SK-N-DZ (cell line): ENCODE measurements around the gene PTK7.

Source experiments
- DNase-seq: peaks from one replicate; pipeline ENCODE4 v3.0.0-alpha.2; 2015; ENCODE audit warnings: low spot score

PTK7 gene

DNA sequence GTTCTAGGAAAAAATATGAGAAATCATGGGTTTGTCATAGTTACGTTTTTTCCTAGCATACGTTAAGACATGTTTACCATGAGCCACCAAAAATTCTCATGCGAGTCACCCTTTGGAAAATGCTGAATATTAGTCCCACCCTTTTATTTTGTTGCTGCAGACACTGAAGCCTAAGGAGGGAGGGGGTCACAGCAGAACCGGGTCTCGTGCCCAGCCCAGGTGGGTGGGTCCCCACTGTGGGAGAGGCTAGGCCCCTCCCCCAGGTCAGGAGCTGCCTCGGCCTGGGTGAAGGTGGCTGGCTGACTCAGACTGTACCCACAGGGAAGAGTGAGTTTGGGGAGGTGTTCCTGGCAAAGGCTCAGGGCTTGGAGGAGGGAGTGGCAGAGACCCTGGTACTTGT is 68.8 kb downstream of the PTK7 start:
- no peak for DNase-seq

DNA sequence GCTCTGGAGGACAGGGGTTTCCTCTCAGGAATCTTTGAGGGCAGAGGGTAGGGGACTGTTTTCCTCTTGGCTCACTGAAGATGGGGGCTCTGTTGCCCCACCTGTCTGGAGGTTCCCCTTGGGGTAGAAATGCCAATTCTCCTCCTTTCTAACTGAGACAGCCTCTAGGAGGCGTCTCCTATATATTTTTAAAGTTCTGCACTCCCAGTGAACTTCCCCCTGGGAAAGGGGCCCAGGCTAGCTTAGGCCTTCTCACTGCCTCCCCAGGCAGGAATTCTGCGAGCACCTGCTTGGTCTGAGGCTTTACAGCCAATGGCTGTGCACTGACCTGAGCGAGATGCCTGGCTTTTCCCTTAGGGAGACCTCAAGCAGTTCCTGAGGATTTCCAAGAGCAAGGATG is 70.1 kb downstream of the PTK7 start:
- no peak for DNase-seq

DNA sequence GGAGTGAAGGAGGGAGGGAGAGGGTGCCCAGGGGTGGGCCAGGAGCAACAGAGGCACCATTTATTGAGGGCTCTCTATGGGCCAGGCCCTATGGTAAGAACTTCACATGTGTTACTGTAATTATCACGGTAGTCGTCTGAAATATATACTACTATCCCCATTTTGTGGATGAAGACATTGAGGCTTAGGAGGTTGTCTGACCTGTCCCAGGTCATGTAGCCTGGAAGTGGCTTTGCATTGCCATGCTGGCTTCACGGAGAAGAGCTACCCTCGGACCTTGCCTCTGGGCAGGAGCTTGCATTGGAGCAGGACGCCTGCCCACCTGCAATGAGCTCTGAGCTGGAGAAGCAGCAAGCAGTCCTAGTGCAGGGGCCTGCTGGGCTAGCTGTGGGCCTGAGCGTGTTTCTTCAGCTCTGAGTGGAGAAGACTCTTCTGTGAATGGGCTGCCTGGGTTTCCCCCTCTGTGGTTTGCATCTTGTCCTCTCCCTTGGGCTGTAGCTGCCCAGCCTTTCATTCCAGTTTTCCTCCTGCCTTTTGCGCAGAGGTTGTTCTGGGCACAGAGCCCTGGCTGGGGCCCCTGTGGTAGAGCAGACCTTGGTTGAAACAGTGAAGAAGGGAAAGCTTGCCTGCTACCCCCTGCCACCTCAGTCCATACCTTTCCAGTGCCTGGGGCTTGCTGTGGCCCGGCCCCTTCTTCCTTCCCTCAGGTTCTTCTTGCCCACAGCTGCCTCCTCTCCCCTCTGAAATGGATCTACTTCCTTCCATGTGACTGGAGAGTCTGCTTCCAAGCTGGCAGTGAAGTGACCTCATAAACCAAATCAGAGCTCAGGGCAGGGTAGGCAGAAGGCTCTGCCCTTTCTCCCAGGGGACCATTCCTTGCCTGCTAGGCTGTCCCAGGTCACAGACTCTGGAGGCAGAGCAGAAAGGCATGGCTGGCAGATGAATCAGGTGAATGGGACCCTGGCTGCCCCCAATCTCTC is 70.9 kb downstream of the PTK7 start:
- DNase-seq = no peak

DNA sequence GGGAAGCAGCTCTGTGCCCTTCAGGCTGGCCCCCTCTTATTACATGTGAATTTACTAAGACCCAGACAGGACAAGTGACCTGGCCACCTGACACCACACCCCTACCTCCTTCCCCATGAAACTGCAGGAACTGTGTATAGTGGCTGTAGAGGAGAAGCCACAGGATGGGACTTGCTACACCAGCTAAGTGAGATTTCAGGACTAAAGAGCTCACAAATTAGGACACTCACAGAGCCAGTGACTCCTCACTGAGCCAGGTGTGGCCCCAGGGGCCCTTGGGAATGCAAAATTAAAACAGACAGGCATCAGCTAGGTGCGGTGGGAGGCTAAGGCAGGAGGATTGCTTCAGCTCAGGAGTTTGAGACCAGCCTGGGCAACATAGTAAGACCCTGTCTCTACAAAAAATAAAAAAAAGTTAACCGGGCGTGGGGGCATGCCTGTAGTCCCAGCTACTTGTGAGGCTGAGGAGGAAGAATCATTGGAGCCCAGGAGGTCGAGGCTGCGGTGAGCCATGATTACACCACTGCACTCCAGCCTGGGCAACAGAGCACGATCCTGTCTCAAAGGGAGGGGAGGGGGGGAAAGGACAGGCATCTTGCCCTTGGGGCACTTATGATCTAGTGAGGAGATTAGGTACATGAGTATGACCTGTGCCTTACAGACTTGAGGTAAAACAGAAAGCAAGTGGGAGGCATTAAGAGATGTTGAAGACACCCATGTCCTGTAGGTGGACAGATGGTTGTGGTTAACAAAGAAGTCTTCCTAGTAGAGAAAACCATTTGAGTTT is 71.8 kb downstream of the PTK7 start:
- DNase-seq = no peak

DNA sequence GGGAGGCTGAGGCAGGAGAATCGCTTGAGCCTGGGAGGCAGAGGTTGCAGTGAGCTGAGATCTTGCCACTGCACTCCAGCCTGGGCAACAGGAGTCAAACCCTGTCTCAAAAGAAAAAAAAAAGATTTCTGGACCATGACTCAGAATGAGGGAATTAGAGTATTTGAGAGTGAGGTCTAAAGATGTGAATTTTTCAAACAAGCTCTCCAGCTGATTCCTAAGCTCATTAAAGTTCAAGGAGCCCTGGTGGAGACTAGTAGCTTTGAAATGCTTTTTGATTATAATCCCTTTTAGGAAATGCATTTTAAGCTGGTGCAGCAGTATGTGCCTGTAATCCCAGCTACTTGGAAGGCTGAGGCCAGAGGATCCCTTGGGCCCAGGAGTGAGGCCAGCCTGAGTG is 73.2 kb downstream of the PTK7 start:
- no peak for DNase-seq

DNA sequence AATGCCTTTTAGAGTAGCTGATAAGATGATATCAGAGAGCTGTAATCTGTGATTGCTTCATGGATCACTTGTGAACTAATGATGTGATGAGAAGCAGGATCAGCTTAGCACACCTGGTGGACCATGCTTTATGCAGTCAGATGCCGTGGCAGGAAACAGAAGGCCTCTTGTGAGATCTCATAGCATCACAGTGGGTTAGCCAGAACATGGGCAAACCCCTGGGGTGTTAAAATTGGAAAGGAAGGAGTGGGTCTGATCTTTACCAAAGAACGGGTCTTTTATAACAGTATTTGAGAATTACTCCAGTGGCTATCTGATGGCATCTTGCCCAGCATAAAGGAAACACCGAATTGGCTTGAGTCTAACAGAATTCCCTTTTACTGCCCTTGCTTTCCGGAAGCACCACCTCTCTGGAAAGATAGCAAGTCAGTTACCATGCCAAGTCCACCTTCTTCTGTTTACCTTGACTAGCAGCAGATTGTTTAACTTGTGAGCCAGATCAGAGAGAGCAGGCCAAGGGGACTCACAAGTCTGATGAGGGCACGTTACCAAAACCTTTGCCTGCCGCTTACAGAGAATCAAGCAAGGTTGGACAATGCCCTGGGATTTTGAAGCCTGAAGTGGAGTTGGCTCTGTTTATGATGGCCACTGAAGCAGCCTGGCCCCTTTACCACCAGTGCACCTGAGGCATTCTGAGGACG is 74.1 kb downstream of the PTK7 start:
- DNase-seq = no peak

DNA sequence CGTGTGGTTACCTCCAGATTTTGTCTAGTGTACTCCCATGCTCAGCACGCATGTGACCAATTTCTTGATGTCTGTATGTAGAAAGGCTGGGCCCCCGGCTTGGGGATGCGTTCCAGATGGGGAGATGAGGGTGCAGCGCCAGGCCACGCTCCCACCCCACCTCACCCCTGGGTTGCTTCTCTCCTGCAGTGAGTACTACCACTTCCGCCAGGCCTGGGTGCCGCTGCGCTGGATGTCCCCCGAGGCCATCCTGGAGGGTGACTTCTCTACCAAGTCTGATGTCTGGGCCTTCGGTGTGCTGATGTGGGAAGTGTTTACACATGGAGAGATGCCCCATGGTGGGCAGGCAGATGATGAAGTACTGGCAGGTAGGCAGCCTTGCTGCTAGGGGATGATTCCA is 83.5 kb downstream of the PTK7 start:
- DNase-seq = no peak

DNA sequence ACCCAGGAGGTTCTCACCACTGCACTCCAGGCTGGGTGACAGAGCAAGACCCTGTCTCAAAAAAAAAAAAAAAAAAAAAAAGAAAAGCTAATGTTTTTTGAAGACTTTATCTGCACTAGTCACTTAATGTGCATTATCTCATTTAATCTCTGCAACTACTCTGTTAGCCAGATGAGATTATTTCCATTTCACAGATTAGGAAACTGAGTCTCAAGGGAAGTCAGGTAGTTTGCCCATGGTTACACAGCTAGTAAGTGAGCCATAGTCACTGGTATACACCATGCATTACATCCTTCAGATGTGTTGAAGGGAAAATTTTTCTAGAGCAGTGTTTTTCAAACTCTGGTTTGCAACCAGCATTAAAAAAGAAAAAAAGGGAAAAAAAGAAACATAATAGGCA is 87.8 kb downstream of the PTK7 start:
- DNase-seq = no peak

DNA sequence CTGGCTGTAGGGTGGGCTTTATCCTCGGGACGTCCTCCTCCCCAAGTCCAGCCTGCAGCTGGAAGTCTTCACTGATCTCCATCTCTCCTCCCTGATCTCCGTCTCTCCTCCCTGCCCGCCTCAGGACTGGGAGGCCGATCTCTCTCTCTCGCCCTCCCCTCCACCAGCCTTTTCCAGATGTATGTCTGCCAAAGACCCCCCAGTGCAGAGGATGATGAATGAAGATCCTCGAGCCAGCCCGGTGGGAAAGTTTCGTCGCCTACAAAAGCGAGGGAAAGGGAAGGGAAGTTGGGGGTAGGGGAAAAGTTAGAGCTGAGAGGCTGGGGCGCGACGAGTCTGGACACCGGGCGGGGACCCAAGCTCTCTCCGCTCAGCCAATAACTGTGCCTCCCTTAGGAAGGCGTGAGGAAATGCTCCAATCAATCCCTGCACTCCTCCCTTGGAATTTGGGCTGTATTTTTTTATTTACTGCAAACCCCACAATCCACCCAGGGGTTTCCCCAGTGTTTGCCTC is 94.4 kb downstream of the PTK7 start:
- DNase-seq = no peak

DNA sequence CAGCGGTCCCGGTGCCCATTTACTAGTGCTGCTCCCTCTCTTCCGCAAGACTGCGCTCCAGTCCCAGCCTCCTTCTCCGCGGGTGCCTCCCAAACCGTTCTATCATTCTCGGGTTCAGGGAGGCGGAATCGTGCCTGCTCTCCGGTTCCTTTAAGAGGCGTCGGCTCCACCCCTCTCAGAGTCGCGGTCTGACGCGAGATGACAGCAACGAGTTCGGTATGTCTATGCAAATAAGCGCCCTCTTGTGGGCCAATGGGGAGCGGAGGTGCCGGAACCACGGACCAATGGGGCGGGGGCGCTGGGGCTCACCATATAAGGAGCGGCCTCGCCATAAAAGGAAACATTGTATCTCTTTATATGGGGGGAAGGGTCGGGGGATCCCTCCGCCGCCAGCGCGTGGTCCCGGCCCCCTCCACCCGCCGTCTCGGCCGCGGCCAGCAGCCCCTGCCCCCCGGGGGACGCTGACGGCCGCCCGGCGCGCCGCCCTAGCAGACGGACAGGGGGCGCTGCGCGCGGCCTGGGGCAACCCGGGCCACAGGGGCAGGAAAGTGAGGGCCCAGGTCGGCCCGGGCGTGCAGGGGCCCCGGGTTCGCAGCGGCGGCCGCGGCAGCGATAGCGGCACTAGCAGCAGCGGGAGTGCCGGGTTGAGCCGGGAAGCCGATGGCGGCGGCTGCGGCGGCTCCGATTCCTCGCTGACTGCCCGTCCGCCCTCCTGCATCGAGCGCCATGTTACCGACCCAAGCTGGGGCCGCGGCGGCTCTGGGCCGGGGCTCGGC is 95.0 kb downstream of the PTK7 start, which contains the start of gene SRF:
Gene SRF, plus strand, starts transcription at position 339 of the 776 bp plus-strand sequence. Its CDS starts 388 bp downstream, at position 727.
- DNase-seq = peak; percentile 99

DNA sequence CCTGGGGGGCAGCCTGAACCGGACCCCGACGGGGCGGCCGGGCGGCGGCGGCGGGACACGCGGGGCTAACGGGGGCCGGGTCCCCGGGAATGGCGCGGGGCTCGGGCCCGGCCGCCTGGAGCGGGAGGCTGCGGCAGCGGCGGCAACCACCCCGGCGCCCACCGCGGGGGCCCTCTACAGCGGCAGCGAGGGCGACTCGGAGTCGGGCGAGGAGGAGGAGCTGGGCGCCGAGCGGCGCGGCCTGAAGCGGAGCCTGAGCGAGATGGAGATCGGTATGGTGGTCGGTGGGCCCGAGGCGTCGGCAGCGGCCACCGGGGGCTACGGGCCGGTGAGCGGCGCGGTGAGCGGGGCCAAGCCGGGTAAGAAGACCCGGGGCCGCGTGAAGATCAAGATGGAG is 95.6 kb downstream of the PTK7 start:
- no peak for DNase-seq

DNA sequence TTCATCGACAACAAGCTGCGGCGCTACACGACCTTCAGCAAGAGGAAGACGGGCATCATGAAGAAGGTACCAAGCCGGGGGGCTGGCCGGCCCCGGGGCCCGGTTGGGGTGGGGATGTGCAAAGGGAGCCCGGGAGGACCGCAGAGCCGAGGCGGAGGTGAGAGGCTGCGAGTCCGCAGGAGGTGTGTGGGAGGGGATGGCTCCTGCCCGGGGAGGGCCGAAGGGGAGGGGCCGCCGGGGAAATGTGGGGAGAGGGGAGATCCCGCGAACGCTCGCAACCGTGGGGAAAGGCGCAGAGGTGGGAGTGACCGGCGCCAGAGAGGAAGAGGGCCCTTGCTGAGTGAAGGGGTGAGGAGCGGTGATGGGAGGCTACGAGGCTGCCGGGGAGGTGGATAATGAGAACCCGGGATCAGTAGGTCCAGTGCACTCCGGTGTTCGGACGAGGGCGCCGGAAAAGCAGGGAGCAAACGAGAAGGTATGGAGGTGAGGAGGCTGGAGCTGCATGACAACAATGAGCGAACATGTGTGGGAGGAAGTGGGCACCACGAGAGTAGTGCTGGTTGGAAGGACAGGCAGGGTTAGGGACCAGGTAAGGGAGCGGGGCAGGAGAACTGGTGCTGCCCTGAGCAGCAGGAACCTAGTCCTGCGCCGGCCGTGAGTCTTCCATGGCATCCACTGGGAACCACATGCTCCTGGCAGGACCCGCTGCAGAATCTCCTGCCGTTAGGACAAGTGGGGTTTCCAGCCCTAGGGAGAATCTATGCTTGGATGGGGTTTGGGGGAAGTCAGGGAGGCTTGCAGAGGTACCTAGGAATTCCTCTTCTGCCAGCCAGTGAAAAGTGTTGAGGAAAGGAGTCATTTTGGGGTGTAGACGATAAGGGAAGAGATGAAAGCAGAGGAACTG is 96.2 kb downstream of the PTK7 start:
- peak; percentile 57 for DNase-seq

DNA sequence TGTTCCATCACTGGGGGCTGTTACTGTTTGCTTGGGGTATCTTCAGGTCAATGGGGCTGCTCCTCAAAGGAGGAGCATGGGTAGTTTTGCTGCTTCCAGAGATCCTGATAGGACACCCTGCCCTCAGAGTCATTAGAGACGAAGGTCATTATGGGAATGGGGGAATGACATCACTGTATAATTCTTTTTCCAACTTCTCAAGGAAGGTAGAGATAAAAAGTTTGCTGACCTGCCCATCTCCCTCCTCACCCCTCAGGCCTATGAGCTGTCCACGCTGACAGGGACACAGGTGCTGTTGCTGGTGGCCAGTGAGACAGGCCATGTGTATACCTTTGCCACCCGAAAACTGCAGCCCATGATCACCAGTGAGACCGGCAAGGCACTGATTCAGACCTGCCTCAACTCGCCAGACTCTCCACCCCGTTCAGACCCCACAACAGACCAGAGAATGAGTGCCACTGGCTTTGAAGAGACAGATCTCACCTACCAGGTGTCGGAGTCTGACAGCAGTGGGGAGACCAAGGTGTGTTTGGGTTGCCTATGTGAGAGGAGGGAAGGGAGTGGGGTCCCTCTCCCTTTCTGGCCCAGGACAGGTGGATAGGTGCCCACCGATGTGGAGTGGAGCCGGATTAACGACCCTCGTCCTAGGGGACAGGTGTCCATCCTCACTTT is 97.6 kb downstream of the PTK7 start:
- DNase-seq = no peak

DNA sequence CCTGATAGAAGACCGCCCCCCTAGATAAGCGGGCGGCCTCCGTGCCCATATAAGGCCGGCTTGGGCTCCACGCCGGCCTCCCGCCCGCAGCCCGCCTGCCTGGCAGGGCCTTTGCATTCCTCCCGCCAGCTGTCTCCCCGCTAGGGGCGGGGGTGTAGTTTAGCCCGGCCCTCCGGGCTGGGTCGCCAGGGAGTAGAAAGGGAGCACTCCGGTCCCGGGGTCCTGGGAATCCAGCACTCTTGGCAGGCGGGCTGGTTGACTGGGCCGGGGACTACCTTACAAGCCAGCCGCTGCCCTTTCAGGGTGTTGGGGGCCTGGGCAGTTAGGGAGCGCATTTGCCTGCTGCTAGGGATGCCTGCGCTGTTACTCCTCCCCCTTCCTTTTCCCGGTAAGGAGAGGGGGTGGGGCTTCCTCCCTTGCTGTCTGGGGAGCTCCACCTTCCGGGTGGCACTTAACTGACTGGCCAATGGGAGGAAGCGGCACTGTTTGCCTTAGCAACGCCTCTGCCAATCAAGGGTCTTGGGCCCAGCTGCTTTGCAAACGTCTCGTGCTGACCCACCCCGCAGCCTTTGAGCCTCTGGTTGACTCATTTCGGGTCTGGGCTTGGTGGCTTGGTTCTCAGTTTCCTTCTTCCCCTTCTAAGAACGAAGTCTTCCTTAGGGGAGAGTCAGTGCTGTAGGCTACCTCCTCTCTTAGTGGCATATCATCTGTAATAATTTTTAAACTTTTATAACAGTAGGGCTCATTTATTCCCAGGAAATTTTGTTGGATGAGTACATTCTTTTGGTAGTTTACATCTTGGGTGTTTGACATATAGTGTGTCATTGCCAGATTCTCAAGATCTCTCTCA is 98.4 kb downstream of the PTK7 start:
- DNase-seq = peak; percentile 98

DNA sequence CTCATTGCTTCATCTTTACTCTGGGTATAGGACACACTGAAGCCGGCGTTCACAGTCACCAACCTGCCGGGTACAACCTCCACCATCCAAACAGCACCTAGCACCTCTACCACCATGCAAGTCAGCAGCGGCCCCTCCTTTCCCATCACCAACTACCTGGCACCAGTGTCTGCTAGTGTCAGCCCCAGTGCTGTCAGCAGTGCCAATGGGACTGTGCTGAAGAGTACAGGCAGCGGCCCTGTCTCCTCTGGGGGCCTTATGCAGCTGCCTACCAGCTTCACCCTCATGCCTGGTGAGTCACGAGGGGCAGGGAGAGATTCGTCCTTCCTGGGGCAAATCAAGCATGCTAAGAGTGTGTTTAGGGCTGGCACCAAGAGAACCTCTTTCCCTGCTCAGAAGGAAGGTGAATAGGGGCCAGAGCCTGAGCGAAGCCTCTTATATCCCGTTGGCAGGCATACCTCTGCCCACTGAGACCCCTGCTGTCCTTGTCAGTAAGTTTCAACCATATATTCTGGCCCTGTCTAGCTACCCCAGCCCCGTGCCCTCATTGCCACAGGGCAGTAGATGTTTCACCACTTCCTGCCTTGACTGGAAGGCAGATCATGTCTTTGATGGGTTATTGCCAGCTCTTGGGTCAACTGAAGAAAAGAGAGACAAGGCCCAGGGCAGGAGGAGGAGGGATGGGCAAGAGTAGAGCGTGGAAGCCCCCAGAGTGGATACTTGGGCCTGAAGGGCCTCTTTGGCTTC is 99.7 kb downstream of the PTK7 start:
- DNase-seq = no peak

DNA sequence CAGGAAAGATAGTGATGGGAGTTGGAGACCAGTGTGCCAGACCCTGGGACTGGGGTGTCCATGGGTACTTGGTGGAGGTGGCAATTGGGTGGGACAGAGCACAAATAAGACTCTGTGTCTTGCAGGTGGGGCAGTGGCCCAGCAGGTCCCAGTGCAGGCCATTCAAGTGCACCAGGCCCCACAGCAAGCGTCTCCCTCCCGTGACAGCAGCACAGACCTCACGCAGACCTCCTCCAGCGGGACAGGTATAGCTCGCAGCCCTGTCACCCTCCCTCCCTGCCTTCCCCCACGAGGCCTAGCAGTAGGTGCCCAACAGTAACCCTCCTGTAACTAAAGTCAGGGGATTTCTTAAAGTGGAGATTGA is 100.3 kb downstream of the PTK7 start:
- DNase-seq = no peak

DNA sequence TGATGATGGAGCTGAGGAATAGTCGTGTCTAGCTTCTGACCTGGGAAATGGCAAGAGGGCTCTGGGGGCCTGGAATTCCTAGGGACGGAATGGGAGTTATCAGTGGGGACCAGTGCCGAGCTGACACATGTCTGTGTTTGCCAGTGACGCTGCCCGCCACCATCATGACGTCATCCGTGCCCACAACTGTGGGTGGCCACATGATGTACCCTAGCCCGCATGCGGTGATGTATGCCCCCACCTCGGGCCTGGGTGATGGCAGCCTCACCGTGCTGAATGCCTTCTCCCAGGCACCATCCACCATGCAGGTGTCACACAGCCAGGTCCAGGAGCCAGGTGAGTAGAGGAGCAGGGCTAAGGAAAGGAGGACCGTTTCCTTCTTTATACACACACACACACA is 102.0 kb downstream of the PTK7 start:
- no peak for DNase-seq
